Medulla oblongata (tissue), 1 donor: ENCODE measurements around the gene NPBWR2.

ENCODE experiments used
- DNase-seq: peaks from one replicate; pipeline ENCODE4 v3.0.0-alpha.2; 2015; ENCODE audit errors: extremely low spot score

Gene NPBWR2

DNA sequence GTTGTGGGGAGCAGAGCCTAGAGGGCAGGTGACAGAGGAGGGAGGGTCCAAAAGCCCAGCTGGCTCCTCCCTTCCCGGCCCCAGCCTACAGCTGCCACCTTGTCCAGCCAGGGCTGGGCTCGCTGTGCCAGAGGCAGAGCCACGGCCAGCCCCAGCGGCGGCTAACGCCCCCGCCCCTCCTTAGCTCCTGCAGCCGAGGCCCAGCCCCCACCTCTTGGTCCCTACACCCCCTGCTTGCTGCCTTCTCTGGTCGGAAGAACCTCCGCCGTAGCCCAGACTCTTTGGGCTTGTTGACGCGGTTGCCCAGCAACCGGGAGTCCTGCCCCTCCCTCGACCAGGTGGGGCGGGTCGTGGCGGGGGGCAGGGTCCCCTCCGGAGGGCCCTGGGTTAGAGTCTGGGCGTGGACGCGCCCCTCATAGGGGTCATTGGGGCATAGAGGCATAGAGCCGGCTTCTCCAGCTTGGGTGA lies 22.6 kb downstream of the NPBWR2 start:
- DNase-seq, result no peak

DNA sequence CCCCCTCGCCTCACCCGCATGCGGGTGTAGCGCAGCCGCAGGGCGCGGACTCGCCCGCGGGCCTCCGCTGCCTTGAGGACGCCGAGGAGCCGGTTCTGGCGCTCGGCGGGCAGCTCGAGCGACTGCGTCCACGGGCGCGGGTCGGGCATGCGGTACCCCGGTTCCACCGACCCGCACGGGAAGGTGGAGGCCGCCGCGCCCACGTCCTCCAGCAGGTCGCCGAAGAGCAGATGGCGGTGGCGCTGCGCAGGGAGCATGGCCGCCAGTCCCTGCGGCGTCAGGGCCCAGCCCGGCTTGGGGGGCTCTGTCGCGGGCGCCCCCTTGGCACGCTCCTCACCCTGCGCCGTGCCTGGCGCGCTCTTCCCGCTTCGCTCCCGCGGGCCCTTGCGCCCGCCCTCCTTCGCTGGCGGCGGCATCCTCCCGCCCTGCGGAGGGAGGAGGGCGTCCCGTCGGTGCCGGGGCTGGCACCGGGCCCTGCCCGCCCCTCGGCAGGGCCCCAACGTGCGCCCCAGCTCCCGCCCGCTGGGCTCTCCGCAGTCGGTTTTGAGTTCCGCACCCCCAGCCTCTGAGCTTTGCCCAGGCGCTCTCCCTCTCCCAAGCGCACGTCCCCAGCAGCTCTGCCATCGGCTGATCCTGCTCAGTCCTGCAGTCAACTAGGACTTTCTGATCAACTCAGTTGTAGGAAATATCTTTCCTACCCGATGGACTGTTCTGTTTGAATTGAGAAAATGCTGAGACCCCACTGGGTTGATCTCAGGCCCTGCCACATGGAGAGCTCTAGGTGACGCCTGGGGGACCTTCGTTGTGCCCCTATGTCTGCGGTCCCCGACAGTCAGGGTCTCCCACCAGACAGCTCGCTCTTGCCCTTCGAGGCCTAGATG lies 23.3 kb downstream of the NPBWR2 start, which contains the start of gene LKAAEAR1:
Gene LKAAEAR1, minus strand, starts transcription at position 595 of the 881 bp plus-strand sequence. Its CDS starts 179 bp downstream, at position 416.
- no peak for DNase-seq

DNA sequence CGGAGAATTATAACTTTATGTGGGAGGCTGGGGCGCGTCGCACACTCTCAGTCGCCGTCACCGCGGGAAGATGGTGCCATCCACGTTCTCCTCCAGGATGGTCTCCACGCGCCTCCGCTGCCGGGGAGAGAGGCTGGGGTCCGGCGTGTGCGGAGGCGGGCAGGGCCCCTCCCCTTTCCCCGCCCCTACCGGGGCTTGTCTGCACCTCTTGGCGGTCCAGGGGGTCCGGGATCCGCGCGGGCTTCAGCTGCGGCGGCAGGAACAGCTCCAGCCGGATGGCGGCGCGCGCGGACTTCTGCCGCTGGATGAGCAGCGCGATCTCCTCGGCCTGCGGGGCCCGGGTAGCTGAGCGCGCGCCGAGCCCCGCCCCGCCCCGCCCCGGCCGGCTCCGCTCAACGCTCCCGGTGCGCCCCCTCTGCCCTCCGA lies 24.0 kb downstream of the NPBWR2 start:
- DNase-seq, result peak; percentile 70

DNA sequence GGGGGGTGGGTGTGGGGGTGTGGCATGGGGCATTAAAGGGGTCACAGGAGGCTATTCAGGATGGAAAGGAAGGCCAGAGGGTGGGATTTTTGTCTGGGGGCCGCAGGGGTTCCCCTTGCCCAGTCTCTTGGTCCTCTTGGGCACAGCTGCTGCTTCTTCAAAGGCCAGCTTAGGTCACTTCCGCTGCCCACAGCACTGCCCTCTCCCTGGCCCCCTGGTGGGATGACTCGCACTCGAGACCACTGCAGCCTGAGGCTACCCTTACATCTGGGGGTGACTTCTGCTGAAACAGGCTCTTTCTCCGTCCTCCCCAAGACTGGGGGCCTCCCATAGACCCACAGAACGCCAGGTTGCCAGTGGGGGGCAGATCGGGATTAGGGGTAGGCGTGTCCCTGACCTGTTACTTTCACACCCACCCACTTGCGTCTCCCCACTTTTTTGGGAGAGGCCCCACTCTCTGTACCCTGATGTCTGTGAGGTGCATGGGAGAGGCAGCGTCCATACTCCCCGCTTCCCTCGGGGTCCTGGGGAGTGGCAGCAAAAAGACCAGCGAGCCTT lies 24.5 kb downstream of the NPBWR2 start:
- no peak for DNase-seq

DNA sequence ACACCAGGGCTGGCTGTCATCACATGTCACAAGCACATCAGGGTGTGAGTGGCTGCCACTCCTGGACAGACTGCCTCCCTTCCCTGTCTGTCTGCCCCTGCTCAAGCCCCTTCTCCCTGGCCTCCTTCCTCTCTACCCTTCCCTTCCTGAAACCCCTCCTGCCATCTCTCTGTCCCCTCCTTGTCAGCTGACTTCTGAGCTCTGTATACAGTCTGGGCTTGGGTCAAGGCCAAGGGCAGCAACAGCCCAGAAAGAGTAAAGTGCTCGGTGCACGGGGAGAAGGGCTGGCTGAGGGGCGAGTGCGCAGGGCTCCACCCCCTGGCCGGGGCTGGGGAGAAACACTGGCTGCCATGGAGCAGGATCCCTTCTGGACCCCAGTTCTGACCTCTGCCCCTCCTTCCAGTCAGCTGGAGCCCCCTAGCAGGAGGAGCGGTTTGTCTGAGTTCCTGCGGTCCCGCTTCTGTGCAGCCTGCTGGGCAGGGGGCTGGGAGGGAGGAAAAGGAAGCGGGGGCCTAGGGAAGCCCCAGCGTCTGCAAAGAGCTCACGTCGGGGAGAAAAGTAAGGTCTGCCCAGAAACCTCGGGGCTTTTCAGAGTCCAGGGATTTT lies 25.1 kb downstream of the NPBWR2 start:
- DNase-seq, result peak; percentile 39

DNA sequence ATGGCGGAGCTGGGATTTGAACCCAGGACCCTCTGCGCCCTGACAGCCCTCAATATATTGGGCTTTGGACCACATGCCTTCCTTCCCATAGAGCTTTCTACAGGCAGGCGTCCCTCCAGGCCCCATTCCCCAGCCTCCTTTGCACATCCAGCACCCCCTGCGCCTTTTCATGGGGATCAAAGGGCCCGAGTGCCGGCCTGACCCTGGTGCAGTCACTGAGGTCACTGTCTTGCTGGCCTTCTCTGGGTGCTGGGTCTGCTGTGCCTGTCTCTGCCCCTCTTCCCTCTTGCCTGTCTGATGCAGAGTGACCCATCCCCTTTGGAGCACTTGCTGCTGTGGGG lies 25.8 kb downstream of the NPBWR2 start:
- DNase-seq, result no peak

DNA sequence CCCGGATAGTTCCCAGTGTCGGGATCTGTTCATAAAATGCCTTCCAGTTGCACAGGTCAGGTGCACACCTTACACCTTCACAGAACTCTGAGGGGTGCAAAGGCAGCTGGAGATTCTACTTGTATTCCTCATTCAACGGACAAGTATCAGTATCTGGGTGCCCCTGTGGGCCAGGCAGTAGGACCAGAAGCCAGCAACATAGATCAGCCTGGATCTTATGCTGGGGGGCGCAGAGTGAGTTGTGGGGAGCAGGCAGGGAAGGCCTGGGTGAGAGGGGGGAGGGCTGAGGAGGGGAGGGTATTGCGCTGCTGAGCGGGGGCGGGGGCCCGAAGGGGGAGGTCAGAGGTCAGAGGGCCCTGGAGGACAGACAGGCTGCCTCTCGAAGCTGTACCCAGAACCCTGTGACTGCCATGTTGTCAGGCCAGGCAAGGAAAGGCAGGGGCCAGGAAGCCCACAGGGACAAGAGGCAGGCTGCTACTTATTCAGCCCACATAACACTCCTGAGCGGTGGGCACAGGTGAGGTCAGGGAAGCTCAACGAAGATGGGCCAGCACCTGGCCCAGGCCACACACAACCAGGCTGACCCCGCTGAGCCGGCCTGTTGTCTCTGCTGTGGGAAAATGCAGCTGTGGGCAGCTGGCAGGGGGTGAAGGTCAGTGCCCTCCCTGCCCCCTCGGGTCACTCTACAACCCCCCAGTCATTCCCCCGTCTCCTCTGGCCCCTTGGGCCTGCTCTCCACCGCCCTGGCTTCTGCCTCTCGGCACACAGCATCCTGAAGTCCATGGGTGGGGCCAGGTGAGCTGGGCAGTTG lies 26.3 kb downstream of the NPBWR2 start:
- no peak for DNase-seq

DNA sequence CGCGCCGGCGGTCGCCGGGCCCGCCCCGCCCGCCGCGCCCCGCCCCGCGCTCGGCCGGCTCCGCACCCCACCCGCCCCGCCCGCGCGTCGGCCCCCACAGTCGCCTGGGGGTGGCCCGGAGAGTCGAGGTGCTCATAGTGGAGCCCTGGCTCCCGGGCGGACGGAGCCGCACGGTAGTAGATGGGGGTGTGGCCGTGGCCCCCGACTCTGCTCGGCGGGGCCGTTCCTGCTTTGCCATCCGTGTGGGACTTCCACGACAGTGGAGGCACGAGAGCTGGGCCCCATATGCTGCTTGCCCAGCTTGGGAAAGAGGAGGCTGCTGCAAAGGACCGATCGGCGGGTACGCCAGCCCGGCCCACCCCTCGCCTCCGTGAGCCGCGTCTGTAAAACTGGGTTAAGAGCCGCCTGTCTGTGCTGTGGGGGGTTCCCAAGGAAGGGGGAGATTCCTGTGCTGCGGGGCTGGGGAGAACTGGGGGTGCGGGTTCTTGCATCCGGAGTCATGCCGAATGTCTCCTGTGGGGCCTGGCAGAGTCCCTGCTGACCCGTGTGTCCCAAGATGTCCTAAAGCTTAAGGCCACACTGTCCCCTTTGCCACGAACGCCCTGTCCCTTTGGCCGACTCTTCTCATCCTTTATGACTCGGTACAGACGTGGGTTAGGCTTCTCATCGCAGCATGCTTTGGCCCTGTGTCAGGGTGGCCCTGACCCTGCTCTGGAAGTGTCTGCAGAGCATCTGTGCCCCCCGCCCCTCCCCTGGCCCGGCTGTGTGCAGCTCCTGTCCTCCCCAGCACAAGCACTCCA lies 27.2 kb downstream of the NPBWR2 start, which contains the start of gene OPRL1:
Gene OPRL1, plus strand, starts transcription at position 70 of the 800 bp plus-strand sequence. CDS start 12,639 bp downstream, outside the sequence.
- DNase-seq, result no peak

DNA sequence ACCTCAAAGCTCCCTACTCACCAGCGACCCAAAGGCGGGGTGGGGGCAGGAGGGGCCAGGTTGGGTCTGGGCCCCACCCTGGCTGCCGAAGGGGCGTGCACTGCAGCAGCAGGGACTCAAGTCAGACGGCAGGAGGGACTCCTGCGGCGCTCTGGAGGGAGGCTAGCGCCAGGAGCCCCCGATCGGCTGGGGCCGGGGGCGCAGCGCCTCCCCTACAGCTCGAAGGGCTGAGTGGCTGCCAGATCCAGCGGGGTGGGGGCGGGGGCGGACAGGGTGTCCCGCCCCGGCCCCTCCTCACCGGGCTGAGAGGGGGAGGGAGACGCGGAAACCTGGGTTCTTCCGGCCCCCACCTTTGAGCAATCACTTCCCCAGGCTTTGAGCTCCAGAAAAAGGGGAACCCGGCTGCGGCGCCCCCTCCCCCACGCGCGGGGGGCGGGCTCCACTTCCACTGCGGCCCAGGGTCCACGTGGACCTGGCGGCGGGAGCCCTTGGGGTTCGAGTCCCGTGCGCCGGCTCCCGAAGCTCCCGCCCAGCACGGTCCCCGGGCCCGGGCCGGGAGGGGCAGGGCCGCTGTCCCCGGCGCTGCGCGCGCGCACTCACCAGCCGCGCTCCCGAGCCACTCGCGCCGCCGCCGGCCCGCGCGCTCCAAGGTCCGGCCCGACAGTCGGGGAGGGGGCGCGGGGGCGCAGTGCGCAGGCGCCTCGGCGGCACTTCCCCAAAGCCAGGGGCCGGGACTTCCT lies 27.9 kb downstream of the NPBWR2 start, which contains the start of gene RGS19:
Gene RGS19, minus strand, starts transcription at position 246 of the 740 bp plus-strand sequence. CDS start 2,632 bp downstream, outside the sequence.
- DNase-seq, result peak; percentile 78

DNA sequence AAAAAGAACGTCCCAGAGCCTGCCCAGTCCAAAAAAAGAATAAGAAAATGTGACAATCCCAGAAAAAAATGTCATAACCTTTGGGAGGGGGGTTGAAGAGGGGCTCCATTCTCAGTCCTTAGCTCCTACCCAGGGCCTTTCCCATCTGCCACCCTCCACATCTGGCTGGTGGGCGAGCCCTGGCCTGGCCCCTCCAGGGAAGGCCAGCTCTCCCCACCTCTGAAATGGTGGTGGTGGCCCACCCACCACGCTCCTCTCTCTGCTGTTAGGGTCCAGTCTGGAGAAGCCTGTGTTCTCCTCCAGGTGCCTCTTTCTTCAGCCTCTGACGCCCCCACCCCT lies 28.5 kb downstream of the NPBWR2 start:
- DNase-seq, result no peak

DNA sequence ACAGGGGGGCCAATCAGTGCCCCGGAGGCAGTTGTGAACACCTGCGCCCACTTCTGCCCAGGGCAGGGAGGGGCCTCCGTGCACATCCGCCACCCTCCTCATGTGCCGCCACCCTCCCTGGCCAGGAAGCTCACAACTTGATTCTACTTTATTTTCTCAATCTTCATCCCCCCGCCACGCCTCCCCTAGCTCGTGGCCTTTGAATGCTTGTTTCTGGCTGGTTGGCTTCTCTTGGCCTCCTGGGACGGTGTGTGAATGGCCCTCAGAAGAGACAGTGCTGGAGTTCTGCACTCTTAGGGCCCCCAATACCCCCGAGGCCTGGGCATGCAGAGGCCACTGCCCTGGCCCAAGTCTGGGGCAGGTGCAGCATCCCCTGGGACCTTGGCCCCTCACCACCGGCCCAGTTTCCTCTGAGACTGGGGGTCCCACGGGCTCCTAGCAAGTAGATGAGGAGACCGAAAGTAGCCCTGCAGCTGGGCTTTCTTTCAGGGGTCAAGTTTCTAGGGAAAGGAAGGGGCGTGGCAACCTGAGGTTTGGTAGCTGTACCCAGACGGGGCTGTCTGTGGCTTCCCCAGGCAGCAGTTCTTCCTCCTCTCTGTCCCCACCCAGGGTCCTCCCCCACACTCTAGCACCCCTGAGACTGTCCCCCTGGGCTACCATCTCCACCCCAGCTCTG lies 29.4 kb downstream of the NPBWR2 start:
- peak; percentile 33 for DNase-seq

DNA sequence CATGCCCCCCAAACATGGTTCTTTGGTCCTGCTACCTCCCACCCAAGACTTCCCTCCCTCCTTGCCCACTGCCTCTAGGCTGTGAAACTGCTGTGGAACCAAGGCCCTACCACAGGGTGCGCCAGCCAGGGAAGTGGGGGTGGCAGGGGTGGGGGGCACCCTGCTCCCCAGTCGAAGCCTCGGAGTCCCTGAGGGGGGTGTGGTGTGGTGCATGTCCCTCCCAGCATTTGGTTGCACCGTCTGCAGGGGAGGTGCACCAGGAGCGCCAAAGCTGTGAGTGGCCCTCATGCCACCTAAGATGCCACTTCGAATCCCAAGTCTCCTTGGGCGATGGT lies 29.9 kb downstream of the NPBWR2 start:
- no peak for DNase-seq

DNA sequence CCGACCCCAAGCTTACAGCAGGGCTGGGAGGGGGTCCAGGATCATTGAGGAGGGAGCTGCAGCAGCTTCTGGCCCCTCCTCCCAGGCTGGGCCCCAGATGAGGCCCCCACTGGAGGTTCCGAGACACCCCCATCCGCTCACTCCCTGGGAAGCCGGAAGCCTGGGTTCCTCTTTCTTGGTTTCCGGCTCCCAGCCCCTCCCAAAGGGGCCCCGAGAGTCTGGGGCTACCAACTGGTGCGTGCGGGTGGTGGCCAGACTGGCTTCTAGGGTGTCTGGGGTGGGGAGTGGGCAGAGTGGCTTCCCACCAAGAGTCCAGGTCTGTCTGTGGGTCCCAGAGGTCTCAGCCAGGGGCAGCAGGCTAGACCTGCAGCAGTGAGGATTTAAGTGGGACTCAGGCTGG lies 30.3 kb downstream of the NPBWR2 start:
- peak; percentile 66 for DNase-seq

DNA sequence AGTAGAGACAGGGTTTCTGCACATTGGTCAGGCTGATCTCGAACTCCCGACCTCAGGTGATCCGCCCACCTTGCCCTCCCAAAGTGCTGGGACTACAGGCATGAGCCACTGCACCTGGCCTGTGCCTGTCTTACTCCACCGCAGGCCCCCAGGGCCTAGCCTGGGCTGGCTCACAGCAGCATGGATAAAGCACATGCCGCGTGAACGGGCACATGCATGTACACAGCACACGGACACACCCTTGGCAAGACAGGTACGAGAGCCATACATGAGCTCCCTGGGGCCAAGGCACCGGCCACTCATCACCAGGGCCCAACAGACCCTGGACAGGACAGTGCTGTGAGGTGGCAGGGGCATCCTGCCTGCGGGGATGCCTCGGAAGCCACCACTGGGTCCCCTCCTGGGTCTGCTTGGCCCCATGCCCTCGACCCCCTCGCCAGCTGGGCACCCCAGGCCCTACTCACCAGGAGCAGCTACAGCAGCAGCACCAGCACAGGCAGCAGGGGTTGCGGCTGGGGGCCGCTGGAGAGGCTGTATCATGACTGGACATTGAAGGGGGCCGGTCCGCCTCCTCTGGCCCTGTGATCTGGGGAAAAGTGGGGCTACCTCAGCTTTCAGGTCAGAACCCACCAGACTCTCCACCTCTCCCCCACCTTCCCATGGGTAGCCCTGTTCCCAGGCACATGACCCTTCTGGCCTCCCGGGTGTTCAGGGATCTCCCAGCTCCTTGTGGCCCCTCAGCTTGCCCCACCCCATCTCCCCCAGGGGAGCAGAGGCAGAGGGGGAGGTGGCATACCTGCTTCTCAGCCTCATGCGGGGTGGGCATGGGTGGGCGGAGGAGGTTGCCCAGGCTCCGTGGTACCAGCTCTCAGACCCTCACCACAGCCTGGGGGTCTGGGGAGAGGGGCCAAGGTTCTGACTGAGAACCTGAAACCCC lies 31.0 kb downstream of the NPBWR2 start:
- DNase-seq, result no peak

DNA sequence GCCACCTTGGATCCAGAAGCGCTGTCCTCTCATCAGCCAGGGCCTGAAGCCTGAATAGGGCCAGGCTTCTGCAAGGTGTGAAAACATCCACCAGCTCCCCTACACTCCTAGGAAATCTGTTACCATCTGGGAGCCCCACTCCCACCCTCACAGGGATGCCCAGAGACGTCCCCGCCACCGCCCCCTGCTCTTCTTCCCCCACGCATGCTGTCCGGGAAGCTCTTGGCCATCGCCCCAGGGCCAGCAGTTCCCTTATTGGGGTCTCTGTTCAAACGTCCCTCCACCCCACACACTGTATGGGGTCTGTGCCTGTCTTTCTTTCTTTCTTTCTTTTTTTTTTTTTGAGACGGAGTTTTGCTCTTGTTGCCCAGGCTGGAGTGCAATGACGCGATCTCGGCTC lies 31.8 kb downstream of the NPBWR2 start:
- no peak for DNase-seq

DNA sequence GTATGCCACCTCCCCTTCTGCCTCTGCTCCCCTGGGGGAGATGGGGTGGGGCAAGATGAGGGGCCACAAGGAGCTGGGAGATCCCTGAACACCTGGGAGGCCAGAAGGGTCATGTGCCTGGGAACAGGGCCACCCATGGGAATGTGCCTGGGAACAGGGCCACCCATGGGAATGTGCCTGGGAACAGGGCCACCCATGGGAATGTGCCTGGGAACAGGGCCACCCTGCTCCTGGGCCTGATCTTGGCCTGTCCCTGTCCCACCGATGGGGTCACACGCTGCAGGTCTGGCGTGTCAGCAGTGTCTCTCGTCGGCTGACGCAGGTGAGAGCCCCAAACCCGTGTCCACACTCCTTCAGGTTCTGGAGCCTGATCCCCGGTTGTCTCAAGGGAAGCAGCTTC lies 32.4 kb downstream of the NPBWR2 start:
- DNase-seq, result no peak

DNA sequence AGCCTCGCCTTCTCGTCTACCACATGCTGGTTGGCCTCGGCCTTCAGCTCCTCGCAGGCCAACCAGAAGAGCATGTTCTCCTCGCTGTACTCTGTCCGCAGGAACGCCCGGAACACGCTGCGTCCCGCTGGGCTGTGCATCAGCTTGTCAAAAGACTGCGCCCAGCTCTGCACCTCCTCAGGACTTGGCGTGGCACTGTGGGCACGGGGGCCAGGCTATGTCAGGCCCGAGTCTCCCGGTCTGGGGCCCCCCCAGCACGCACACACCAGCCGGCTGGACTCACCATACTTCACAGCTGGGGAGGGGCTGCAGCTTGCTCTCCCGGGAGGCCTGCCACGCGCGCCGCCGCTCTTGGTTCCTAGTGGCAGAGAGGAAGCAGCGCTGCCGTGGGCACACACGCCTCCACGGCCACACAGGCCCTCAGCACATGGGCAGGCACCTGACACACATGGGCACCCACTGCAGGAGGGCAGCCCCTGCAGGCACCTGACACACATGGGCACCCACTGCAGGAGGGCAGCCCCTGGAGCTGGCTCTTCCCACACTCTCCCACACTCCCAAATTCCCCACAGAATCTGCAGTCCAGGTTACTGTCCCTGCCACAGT lies 33.1 kb downstream of the NPBWR2 start:
- no peak for DNase-seq

DNA sequence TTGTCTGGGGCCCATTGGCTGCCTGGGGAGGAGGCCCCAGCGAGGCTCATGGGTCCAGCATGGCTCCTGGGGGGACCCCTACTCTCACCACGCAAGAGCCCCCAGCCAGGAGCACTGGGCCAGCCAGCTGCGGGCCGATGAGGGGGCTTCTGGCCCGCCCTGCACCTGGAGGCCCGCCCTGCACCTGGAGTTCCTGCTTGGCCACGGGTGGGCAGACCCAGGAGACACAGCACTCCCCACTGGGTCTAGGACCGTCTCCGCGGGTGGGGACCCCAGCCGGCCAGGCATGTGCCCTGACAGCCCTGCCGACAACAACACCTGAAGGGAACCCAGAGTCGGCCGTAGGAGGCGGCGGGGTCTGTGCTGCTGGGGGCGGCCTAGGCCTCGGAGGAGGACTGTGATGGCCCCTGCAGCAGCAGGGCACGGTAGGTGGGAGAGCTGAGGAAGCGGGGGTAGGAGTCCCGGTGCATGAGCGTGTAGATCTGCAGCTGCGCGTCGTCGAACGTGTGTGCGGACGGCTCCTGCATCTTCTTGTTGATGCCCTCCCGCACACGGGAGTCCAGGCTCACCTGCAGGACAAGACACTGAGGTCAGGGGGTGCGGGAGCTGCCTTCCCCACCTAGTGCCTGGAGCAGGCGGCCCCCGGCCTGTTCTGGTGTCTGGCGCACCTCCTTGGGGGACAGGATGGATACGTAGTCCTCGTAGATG lies 33.7 kb downstream of the NPBWR2 start:
- no peak for DNase-seq
